BLaER1 (cell line): ENCODE data around the gene ADCY5.

Experiments used
- H3K27ac ChIP-seq: shearing (Covaris generic); formaldehyde crosslinking; 2 replicates; pipeline ENCODE4 v1.8.1; 2022
- H3K27me3 ChIP-seq: shearing (Covaris generic); formaldehyde crosslinking; 2 replicates; pipeline ENCODE4 v1.8.1; 2022
- H3K36me3 ChIP-seq: shearing (Covaris generic); formaldehyde crosslinking; 2 replicates; pipeline ENCODE4 v1.8.1; 2022
- H3K4me1 ChIP-seq: shearing (Covaris generic); formaldehyde crosslinking; 2 replicates; pipeline ENCODE4 v1.8.1; 2022
- H3K4me2 ChIP-seq: shearing (Covaris generic); formaldehyde crosslinking; 2 replicates; pipeline ENCODE4 v1.8.1; 2022
- H3K4me3 ChIP-seq: shearing (Covaris generic); formaldehyde crosslinking; 2 replicates; pipeline ENCODE4 v1.8.1; 2022
- H3K9ac ChIP-seq: shearing (Covaris generic); formaldehyde crosslinking; 2 replicates; pipeline ENCODE4 v1.8.1; 2022
- H3K9me3 ChIP-seq: shearing (Covaris generic); formaldehyde crosslinking; 2 replicates; pipeline ENCODE4 v1.8.1; 2022
- H4K20me1 ChIP-seq: shearing (Covaris generic); formaldehyde crosslinking; 2 replicates; pipeline ENCODE4 v1.8.1; 2022
- Cebpa-rat ChIP-seq: shearing (Covaris generic); IDR thresholded peaks from 2 replicates; pipeline ENCODE4 v1.8.1; 2022

The ADCY5 gene

GRCh38 chr3:123347205-123347604 lies 101.7 kb downstream of the ADCY5 start:
- Histone ChIP-seq H3K9me3 (no peaks in the 10 kb centered on the region), H3K27me3 (no peaks in the 10 kb centered on the region), H3K36me3 (no peaks in the 10 kb centered on the region), H4K20me1 (no peaks in the 10 kb centered on the region), H3K4me1 (peaks cover 69% of the 10 kb centered on the region), H3K4me2 (peak overlapping the region; percentile 20; the same call in 1 of the 2 replicates), H3K9ac (no peak overlapping the region), H3K27ac (no peak overlapping the region), H3K4me3 (no peak overlapping the region)
- TF ChIP-seq Cebpa-rat = no peak

GRCh38 chr3:123346021-123346420 lies 102.9 kb downstream of the ADCY5 start:
- no peaks in the 10 kb centered on the region for H3K27me3 ChIP-seq
- no peak for TF ChIP-seq Cebpa-rat

GRCh38 chr3:123344907-123345594 lies 103.8 kb downstream of the ADCY5 start:
- Histone ChIP-seq H4K20me1 (no peaks in the 10 kb centered on the region), H3K4me3 (no peak overlapping the region), H3K9me3 (no peaks in the 10 kb centered on the region), H3K36me3 (no peaks in the 10 kb centered on the region), H3K27ac (no peak overlapping the region), H3K4me2 (peak overlapping the region; percentile 16), H3K9ac (no peak overlapping the region), H3K4me1 (peaks cover 69% of the 10 kb centered on the region), H3K27me3 (no peaks in the 10 kb centered on the region)
- no peak for TF ChIP-seq Cebpa-rat

More at GRCh38 chr3:123346021-123346420, 102.9 kb downstream of the ADCY5 start:
- Histone ChIP-seq H3K9me3 (no peaks in the 10 kb centered on the region), H3K27ac (no peak overlapping the region), H4K20me1 (no peaks in the 10 kb centered on the region), H3K4me1 (peaks cover 76% of the 10 kb centered on the region), H3K9ac (no peak overlapping the region), H3K36me3 (no peaks in the 10 kb centered on the region), H3K4me2 (no peak overlapping the region), H3K4me3 (no peak overlapping the region)

GRCh38 chr3:123344175-123344906 lies 104.5 kb downstream of the ADCY5 start:
- Histone ChIP-seq H3K27me3 (no peaks in the 10 kb centered on the region), H3K27ac (no peak overlapping the region), H3K9ac (no peak overlapping the region), H3K36me3 (no peaks in the 10 kb centered on the region), H3K9me3 (no peaks in the 10 kb centered on the region), H4K20me1 (no peaks in the 10 kb centered on the region), H3K4me1 (peaks cover 68% of the 10 kb centered on the region), H3K4me3 (no peak overlapping the region), H3K4me2 (peak overlapping the region; percentile 16)
- no peak for TF ChIP-seq Cebpa-rat

- H3K27ac ChIP-seq = no peak overlapping the region
- H4K20me1 ChIP-seq = no peaks in the 10 kb centered on the region
- H3K27me3 ChIP-seq = no peaks in the 10 kb centered on the region
- H3K4me3 ChIP-seq = no peak overlapping the region
- H3K4me2 ChIP-seq = peak overlapping the region; percentile 16; the same call in 1 of the 2 replicates
- H3K9ac ChIP-seq = no peak overlapping the region
- no peaks in the 10 kb centered on the region for H3K36me3 ChIP-seq
- no peak for TF ChIP-seq Cebpa-rat
- peaks cover 75% of the 10 kb centered on the region for H3K4me1 ChIP-seq
- no peaks in the 10 kb centered on the region for H3K9me3 ChIP-seq
Measured at GRCh38 chr3:123343296-123344174, 105.4 kb downstream of the ADCY5 start.

- no peaks in the 10 kb centered on the region for H4K20me1 ChIP-seq
- no peak overlapping the region for H3K4me2 ChIP-seq
- H3K36me3 ChIP-seq = no peaks in the 10 kb centered on the region
- H3K27me3 ChIP-seq = no peaks in the 10 kb centered on the region
- H3K4me3 ChIP-seq = no peak overlapping the region
- TF ChIP-seq Cebpa-rat = no peak
- H3K27ac ChIP-seq = no peak overlapping the region
- H3K4me1 ChIP-seq = peaks cover 75% of the 10 kb centered on the region
- no peak overlapping the region for H3K9ac ChIP-seq
- no peaks in the 10 kb centered on the region for H3K9me3 ChIP-seq
Measured at GRCh38 chr3:123342631-123343080, 106.2 kb downstream of the ADCY5 start.

GRCh38 chr3:123341871-123342630 lies 106.8 kb downstream of the ADCY5 start:
- Histone ChIP-seq H3K27ac (no peak overlapping the region), H3K9ac (no peak overlapping the region), H3K4me2 (no peak overlapping the region; the same call in 1 of the 2 replicates), H3K36me3 (no peaks in the 10 kb centered on the region), H4K20me1 (no peaks in the 10 kb centered on the region), H3K4me1 (peaks cover 75% of the 10 kb centered on the region), H3K27me3 (no peaks in the 10 kb centered on the region), H3K4me3 (no peak overlapping the region), H3K9me3 (no peaks in the 10 kb centered on the region)
- TF ChIP-seq Cebpa-rat = no peak

- Histone ChIP-seq H3K9ac (no peak overlapping the region), H3K27me3 (no peaks in the 10 kb centered on the region), H3K27ac (no peak overlapping the region), H3K4me2 (no peak overlapping the region), H3K4me3 (no peak overlapping the region), H3K4me1 (peaks cover 87% of the 10 kb centered on the region), H3K9me3 (no peaks in the 10 kb centered on the region), H4K20me1 (no peaks in the 10 kb centered on the region), H3K36me3 (no peaks in the 10 kb centered on the region)
- no peak for TF ChIP-seq Cebpa-rat
Measured at GRCh38 chr3:123340336-123340735, 108.6 kb downstream of the ADCY5 start.

GRCh38 chr3:123339302-123339701 lies 109.6 kb downstream of the ADCY5 start:
- TF ChIP-seq Cebpa-rat = no peak
- Histone ChIP-seq H3K9me3 (no peaks in the 10 kb centered on the region), H3K4me1 (peaks cover 87% of the 10 kb centered on the region), H3K27ac (no peak overlapping the region), H3K36me3 (no peaks in the 10 kb centered on the region), H3K9ac (no peak overlapping the region), H3K4me3 (no peak overlapping the region), H3K27me3 (no peaks in the 10 kb centered on the region), H4K20me1 (no peaks in the 10 kb centered on the region), H3K4me2 (peak overlapping the region; percentile 80)
